Mesothelial cell of epicardium (in vitro differentiated cells): Measurements from ENCODE around the gene MTM1. TPM values are rescaled to one million over a fixed set of nuclear protein-coding genes. Genes with fewer than 3 reads are reported as not detected.
A peak's percentile ranks its signal among the peaks of the same experiment; 100 is the strongest.

Source experiments
- DNase-seq, 2 experiments: peaks; one replicate each; pipeline ENCODE4 v3.0.0; 2021; ENCODE audit warnings: low spot score in 2 of 2; ENCODE audit not compliant: unreplicated experiment in 2 of 2
- H3K27ac Mint-ChIP-seq: 2 replicates; pipeline ENCODE4 v1.8.0; 2021; ENCODE audit warnings: mixed read lengths
- H3K27me3 Mint-ChIP-seq: 2 replicates; pipeline ENCODE4 v1.8.0; 2021; ENCODE audit warnings: low read depth, mixed read lengths
- H3K36me3 Mint-ChIP-seq: 2 replicates; pipeline ENCODE4 v1.8.0; 2021; ENCODE audit warnings: mixed read lengths
- H3K4me1 Mint-ChIP-seq: 2 replicates; pipeline ENCODE4 v1.8.0; 2021; ENCODE audit warnings: mixed read lengths
- H3K4me3 Mint-ChIP-seq: 2 replicates; pipeline ENCODE4 v1.8.0; 2021; ENCODE audit warnings: mild to moderate bottlenecking, moderate library complexity, mixed read lengths
- H3K9me3 Mint-ChIP-seq: 2 replicates; pipeline ENCODE4 v1.8.0; 2021; ENCODE audit warnings: mixed read lengths
- CTCF ChIP-seq: fragments of 200-600 bp; sonication (generic); IDR thresholded peaks from one replicate; pipeline ENCODE4 v1.5.0; 2021; ENCODE audit warnings: antibody characterized with exemption; ENCODE audit not compliant: unreplicated experiment
- total RNA-seq: library from RNA; stranded (reverse); gene quantifications from 3 replicates; pipeline ENCODE4 v1.2.1, GENCODE V29; 2021

Gene MTM1
- total RNA-seq, 1 donor from 2014 or later, result 8.9 TPM

- Mint-ChIP-seq H3K36me3 (no peaks in the 10 kb centered on the region), H3K27ac (no peak overlapping the region), H3K27me3 (no peaks in the 10 kb centered on the region), H3K4me1 (peaks cover 3% of the 10 kb centered on the region), H3K9me3 (peaks cover 26% of the 10 kb centered on the region), H3K4me3 (no peak overlapping the region)
- no peak for TF ChIP-seq CTCF
- no peak for DNase-seq
These were observed 16.5 kb upstream of the MTM1 start for GRCh38 chrX:150551963-150552362.

DNA sequence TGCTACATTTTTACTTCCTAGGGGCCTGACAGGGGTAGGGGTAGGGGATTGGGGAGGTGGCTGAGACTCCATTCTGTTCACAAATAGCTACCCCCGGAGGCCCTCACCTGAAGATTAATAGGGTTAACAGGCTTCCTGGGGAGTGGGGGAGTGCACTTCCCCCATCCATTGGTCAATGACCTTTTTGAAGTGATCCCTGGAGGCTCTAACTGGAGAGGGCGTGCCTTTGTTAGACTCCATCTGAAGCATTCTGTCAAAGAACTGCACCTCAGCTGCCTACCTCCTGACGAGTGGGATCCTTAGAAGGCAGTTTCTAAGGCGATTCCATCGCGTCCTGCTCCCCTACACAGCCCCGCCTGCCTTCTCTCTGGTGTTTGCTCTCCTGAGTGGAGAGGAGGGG lies 10.0 kb upstream of the MTM1 start:
- H3K27ac Mint-ChIP-seq, result no peak overlapping the region
- no peak for DNase-seq
- peaks cover 27% of the 10 kb centered on the region for H3K9me3 Mint-ChIP-seq
- no peaks in the 10 kb centered on the region for H3K4me1 Mint-ChIP-seq
- TF ChIP-seq CTCF, result no peak
- no peak overlapping the region for H3K4me3 Mint-ChIP-seq
- no peaks in the 10 kb centered on the region for H3K36me3 Mint-ChIP-seq
- H3K27me3 Mint-ChIP-seq, result no peaks in the 10 kb centered on the region

DNA sequence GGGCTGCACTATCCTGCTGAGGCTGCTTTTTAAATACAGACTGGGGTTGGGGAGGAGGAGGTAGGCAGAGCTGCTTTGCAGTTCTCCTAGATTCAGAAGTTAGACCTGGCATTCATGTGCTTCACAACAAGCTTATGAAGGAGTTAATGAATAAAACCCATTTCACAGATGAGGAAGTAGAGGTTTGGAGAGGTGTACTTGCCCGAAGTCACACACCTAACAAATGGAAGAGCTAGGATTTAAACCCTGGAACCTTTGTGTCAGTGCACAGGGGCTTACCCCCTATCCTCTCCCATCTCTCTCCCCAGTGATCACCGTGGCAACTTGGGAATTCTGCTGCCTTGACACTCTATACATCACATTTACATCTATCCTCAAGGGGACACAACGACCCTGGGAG lies 3.6 kb upstream of the MTM1 start:
- no peak overlapping the region for H3K27ac Mint-ChIP-seq
- no peak for DNase-seq
- H3K27me3 Mint-ChIP-seq, result no peaks in the 10 kb centered on the region
- peaks cover 13% of the 10 kb centered on the region for H3K9me3 Mint-ChIP-seq
- no peak for TF ChIP-seq CTCF
- H3K4me1 Mint-ChIP-seq, result peaks cover 16% of the 10 kb centered on the region
- no peak overlapping the region for H3K4me3 Mint-ChIP-seq
- no peaks in the 10 kb centered on the region for H3K36me3 Mint-ChIP-seq

GRCh38 chrX:150565551-150565950 lies 2.9 kb upstream of the MTM1 start:
- peaks cover 11% of the 10 kb centered on the region for H3K9me3 Mint-ChIP-seq
- TF ChIP-seq CTCF, result no peak
- no peak overlapping the region for H3K27ac Mint-ChIP-seq
- peaks cover 20% of the 10 kb centered on the region for H3K4me1 Mint-ChIP-seq
- no peak overlapping the region for H3K4me3 Mint-ChIP-seq
- DNase-seq, result no peak
- no peaks in the 10 kb centered on the region for H3K27me3 Mint-ChIP-seq
- no peaks in the 10 kb centered on the region for H3K36me3 Mint-ChIP-seq

GRCh38 chrX:150566734-150567182 lies 1.7 kb upstream of the MTM1 start:
- no peak for DNase-seq
- no peak for TF ChIP-seq CTCF
- Mint-ChIP-seq H3K27ac (peak overlapping the region; percentile 40), H3K36me3 (no peaks in the 10 kb centered on the region), H3K9me3 (peaks cover 13% of the 10 kb centered on the region), H3K4me3 (no peak overlapping the region), H3K4me1 (peaks cover 23% of the 10 kb centered on the region), H3K27me3 (no peaks in the 10 kb centered on the region)
